ENCODE measurements around the gene SLCO1A2.

SLCO1A2 gene

GRCh38 chr12:21220266-21220665 is 114.5 kb downstream of the SLCO1A2 start:
- in situ Hi-C loops (cut with MboI; ENCODE audit: low sequenced_read_pairs) = no loop called here

GRCh38 chr12:21219206-21219605 is 115.5 kb downstream of the SLCO1A2 start:
- in situ Hi-C loops (cut with MboI; ENCODE audit: low sequenced_read_pairs) = no loop called here
